ENCODE data around the gene ERICH3.

DNA sequence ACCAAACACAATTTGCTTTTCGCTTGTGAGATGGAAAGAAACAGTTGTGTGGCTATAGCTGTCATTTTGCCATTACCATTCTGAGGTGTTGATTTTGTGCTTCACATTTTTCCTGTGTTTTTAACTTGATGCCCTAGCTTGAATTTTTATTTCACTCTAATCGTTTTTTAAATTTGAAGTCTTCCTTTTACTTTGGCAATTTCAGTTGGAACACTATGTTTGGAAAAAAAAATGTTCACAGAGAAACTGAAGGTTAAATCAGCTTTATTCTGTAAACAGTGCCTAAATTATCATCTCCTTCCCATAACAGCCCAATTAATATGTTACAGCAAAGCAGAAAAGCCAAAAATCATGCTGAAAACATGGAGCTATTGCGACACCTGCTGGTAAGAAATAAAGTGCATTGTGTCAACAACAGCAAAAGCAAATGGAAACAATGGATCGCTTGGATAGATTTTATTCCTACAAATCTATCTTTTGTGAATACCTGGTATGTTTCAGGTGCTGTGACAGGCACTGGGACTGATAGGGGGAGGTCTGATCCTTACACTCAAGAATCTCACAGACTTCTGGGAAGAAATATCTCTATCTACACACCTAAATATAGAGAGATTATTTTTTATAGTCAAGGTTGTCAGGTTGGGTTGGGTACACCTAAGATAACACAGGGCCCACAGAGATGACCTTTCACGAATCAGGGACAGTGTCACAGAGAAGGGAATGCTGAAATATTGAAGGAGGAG, 16.2 kb upstream of the ERICH3 start:
- TF ChIP-seq, protein P1, sequence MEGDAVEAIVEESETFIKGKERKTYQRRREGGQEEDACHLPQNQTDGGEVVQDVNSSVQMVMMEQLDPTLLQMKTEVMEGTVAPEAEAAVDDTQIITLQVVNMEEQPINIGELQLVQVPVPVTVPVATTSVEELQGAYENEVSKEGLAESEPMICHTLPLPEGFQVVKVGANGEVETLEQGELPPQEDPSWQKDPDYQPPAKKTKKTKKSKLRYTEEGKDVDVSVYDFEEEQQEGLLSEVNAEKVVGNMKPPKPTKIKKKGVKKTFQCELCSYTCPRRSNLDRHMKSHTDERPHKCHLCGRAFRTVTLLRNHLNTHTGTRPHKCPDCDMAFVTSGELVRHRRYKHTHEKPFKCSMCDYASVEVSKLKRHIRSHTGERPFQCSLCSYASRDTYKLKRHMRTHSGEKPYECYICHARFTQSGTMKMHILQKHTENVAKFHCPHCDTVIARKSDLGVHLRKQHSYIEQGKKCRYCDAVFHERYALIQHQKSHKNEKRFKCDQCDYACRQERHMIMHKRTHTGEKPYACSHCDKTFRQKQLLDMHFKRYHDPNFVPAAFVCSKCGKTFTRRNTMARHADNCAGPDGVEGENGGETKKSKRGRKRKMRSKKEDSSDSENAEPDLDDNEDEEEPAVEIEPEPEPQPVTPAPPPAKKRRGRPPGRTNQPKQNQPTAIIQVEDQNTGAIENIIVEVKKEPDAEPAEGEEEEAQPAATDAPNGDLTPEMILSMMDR (conservative IDR thresholded peaks at IDR 0.05 in 1 of 2, IDR thresholded peaks at IDR 0.05 in 1 of 2; ENCODE audit: extremely low read depth in 1 of 2, insufficient read depth in 1 of 2, low read depth in 1 of 2, low read length in 2 of 2), result peak; percentile 81 to 82
- no peak for TF ChIP-seq EZH2 (IDR thresholded peaks at IDR 0.05; ENCODE audit: borderline replicate concordance, low read length)

All from mammary epithelial cell (primary cell).